ENCODE data around the gene TRIM41.
"Not testable (repeated sequence)": the region's sequence is repeated elsewhere in the genome, so short reads cannot be mapped to it uniquely, and the experiment has no call there.

Gene TRIM41

DNA sequence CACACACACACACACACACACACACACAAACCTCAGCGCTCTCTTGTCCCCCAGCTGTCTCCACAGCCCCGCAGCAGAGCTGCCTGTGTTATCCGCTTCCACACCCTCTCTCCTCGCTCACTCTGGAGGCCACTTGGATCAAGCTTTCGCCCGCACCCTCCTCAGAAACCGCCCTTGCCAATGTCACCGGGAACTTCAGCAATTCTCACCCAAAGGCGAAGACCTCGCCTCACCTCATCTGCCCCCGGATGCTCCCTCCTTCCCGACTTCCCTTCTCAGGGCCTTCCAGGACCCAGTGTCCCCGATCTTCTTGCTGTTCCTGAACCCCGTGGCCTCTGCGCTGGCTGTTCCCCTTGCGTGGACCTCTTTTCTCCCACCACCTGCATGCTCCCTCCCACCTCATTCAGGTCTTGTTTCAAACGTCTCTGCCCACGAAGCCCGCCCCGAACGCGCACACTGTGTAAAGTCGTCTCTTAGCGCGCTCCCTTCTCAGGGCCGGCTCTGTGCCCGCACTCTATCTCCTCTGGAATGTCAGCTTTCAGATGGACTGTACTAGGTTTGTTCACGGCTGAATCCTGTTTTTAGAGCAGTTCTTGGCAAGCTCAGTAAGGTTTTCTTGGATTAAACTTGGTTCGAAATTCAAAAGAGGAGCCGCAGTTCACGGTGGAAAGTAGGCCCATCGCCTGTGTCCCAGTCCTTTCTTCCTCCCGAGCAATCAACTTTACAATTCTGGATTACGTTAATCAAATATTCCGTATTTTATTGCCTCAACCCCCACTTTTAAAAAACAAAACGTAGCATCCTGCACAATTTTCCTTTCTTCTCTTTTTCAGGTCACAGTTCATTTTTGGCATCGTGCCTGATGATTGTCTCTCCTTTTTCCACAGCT lies 17.1 kb upstream of the TRIM41 start:
- in situ Hi-C loops (cut with MboI; ENCODE audit: low pct_unique_long_range_greater_than_20kb, low sequenced_read_pairs, unreplicated experiment), result no loop called here
- TF ChIP-seq CTCF (IDR thresholded peaks at IDR 0.05; ENCODE audit: extremely low read depth, insufficient read depth, missing control alignments), result no peak
- no peak for DNase-seq (ENCODE audit: low spot score)

GRCh38 chr5:181207214-181207959 lies 15.7 kb upstream of the TRIM41 start:
- in situ Hi-C loops (cut with MboI; ENCODE audit: low pct_unique_long_range_greater_than_20kb, low sequenced_read_pairs, unreplicated experiment), result no loop called here
- peak; percentile 73 for DNase-seq (ENCODE audit: low spot score)
- TF ChIP-seq CTCF (IDR thresholded peaks at IDR 0.05; ENCODE audit: extremely low read depth, insufficient read depth, missing control alignments), result no peak

DNA sequence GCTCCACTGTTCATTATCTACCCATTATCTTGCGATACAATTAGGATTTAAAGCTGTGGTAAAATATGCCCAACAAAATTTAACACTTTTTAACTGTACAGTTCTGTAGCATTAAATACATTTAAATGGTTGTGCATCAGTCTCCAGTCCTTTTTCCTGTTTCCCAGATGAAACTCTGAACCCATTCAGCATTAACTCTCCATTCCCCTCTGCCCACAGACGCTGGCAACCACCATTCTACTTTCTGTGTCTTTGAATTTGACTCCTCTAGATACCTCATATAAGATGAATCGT lies 15.2 kb upstream of the TRIM41 start:
- no peak for TF ChIP-seq CTCF (IDR thresholded peaks at IDR 0.05; ENCODE audit: extremely low read depth, insufficient read depth, missing control alignments)
- in situ Hi-C loops (cut with MboI; ENCODE audit: low pct_unique_long_range_greater_than_20kb, low sequenced_read_pairs, unreplicated experiment), result no loop called here
- no peak for DNase-seq (ENCODE audit: low spot score)

- DNase-seq (ENCODE audit: low spot score); in situ Hi-C loops (cut with MboI; ENCODE audit: low pct_unique_long_range_greater_than_20kb, low sequenced_read_pairs, unreplicated experiment): not testable (repeated sequence)
Observed at GRCh38 chr5:181209006-181209405, 14.1 kb upstream of the TRIM41 start.

GRCh38 chr5:181210148-181210547 lies 12.9 kb upstream of the TRIM41 start:
- in situ Hi-C loops (cut with MboI; ENCODE audit: low pct_unique_long_range_greater_than_20kb, low sequenced_read_pairs, unreplicated experiment); DNase-seq (ENCODE audit: low spot score): not testable (repeated sequence)

DNA sequence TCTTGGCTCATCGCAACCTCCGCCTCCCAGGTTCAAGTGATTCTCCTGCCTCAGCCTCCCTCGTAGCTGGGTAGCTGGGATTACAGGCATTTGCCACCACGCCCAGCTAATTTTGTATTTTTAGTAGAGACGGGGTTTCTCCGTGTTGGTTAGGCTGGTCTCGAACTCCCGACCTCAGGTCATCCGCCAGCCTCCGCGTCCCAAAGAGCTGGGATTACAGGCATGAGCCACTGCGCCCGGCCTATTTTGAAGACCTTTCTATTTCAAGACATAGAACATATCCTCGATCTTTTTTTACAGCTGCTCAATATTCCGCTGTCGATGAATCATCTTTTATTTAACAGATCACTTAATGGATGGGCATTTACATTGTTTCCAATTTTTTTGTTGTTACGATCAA lies 12.4 kb upstream of the TRIM41 start:
- in situ Hi-C loops (cut with MboI; ENCODE audit: low pct_unique_long_range_greater_than_20kb, low sequenced_read_pairs, unreplicated experiment); DNase-seq (ENCODE audit: low spot score): not testable (repeated sequence)

GRCh38 chr5:181211208-181211607 lies 11.9 kb upstream of the TRIM41 start:
- no peak for DNase-seq (ENCODE audit: low spot score)
- peak; percentile 11 for TF ChIP-seq CTCF (IDR thresholded peaks at IDR 0.05; ENCODE audit: extremely low read depth, insufficient read depth, missing control alignments)
- in situ Hi-C loops (cut with MboI; ENCODE audit: low pct_unique_long_range_greater_than_20kb, low sequenced_read_pairs, unreplicated experiment), result no loop called here

GRCh38 chr5:181212080-181212479 lies 11.0 kb upstream of the TRIM41 start:
- TF ChIP-seq CTCF (IDR thresholded peaks at IDR 0.05; ENCODE audit: extremely low read depth, insufficient read depth, missing control alignments), result no peak
- in situ Hi-C loops (cut with MboI; ENCODE audit: low pct_unique_long_range_greater_than_20kb, low sequenced_read_pairs, unreplicated experiment), result no loop called here
- no peak for DNase-seq (ENCODE audit: low spot score)
